ENCODE data around the gene TNRC18.
"Not testable (repeated sequence)": the region's sequence is repeated elsewhere in the genome, so short reads cannot be mapped to it uniquely, and the experiment has no call there.

TNRC18 gene

GRCh38 chr7:5345671-5346070 lies 78.0 kb downstream of the TNRC18 start:
- DNase-seq, result no peak

- no peak for DNase-seq
Observed at GRCh38 chr7:5345171-5345570, 78.5 kb downstream of the TNRC18 start.

DNA sequence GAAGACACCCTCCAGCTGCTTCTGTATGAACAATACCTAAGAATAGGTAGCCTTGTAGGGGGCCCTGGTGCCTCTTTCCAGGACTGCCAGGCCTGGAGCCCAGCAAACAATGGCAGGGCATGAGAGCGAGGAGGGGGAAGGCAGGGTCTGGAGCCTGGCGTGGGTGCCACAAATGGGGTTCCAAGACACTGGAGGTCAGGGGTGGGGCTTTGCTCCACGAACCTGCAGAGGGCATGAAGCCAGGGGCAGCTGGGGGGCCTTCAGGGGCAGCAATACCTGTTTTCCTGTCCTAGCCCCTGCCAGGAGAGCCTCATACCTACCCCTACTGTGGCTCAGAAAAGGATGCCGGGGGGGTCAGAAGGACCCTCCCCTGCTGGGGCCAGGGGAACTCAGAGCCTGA lies 79.3 kb downstream of the TNRC18 start:
- no peak for DNase-seq

DNA sequence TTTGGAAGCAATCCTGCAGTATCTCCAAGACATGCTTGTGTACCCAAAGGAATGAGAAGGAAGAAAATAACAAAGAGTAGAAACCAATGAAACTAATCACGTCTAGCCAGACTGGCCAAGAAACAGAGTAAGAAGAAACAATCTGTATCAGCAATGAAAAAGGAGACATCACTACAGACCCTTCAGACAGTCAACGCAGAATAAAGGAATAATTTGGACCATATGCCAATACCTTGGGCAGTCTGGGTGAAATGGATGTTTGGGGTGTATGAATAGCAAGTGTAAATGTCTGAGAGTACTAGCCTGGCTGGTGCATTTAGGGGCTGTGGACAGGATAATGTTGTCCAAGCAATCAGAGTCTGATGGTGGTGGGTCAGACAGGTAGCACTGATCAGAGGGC lies 79.8 kb downstream of the TNRC18 start:
- no peak for DNase-seq

GRCh38 chr7:5342631-5343030 lies 81.0 kb downstream of the TNRC18 start:
- no peak for DNase-seq

DNA sequence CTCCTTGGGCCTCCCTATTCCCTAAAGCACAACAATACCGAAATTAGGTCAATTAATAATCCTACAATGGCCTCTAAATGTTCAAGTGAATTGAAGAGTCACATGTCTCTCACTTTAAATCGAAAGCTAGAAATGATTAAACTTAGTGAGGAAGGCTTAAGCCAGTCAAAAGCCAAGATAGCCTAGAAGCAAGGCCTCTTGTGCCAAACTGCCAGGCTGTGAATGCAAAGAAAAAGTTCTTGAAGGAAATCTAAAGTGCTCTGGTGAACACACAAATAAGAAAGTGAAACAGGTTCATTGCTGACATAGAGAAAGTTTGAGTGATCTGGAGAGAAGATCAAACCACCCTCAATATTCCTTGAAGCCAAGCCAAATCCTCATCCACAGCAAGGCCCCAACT lies 83.7 kb downstream of the TNRC18 start:
- DNase-seq, result no peak

DNA sequence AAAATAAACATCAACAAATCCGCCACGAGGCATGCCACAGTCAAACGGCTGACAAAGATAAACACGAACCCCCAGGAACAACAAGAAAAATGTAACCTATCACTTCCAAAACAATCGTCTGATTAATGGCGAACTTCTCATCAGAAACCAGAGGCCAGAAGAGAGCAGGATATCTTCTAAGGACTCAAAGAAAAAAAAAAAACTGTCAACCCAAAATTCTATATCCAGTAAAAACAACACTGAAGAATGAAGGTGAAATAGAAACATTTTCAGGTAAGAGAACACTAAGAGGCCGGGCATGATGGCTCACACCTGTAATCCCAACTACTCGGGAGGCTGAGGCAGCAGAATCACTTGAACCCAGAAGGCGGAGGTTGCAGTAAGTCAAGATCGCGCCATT lies 86.6 kb downstream of the TNRC18 start:
- DNase-seq, result no peak

DNA sequence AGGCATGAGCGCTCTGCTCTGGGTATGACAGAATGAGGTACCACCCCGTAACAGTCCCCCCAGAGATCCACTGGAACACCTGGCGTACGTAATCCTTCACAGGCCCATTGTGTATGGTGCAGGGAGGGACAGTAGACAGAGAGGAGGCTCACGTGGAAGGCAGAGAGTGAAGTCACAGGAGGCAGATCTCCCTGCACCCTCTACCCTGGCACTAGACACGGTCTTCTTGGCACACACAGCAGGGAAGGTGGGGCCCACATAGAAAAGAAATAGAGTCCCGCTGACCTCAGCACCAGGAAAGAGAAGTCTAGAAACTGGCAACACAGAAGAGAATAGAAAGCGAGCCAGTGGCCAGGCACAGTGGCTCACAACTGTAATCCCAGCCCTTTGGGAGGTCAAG lies 89.0 kb downstream of the TNRC18 start:
- no peak for DNase-seq

- no peak for DNase-seq
Observed at GRCh38 chr7:5333121-5334045, 90.3 kb downstream of the TNRC18 start.

DNA sequence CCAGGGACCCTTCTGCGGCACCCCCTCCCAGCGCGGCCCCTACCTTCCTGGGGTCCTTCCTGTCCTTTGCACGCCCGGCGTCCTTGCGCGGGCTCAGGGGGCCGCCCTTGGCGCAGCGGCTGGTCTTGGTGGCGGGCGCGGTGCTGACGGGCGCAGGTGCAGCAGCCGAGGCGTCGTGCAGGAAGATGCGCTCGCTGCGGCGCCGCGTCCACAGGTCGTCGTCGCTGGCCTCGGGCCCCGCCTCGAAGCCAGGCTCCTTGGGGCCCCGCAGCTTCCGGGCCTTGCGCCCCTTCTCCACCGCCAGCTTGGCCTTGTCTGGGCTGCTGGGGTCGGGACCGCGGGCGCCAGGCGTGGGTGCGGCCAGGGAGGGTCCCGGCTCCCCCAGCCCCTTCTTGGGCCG lies 91.1 kb downstream of the TNRC18 start:
- DNase-seq, result no peak

- no peak for DNase-seq
Observed at GRCh38 chr7:5330288-5330687, 93.3 kb downstream of the TNRC18 start.

- no peak for DNase-seq
Observed at GRCh38 chr7:5324961-5325360, 98.7 kb downstream of the TNRC18 start.

GRCh38 chr7:5323800-5324781 lies 99.5 kb downstream of the TNRC18 start:
- DNase-seq, result not testable (repeated sequence)

DNA sequence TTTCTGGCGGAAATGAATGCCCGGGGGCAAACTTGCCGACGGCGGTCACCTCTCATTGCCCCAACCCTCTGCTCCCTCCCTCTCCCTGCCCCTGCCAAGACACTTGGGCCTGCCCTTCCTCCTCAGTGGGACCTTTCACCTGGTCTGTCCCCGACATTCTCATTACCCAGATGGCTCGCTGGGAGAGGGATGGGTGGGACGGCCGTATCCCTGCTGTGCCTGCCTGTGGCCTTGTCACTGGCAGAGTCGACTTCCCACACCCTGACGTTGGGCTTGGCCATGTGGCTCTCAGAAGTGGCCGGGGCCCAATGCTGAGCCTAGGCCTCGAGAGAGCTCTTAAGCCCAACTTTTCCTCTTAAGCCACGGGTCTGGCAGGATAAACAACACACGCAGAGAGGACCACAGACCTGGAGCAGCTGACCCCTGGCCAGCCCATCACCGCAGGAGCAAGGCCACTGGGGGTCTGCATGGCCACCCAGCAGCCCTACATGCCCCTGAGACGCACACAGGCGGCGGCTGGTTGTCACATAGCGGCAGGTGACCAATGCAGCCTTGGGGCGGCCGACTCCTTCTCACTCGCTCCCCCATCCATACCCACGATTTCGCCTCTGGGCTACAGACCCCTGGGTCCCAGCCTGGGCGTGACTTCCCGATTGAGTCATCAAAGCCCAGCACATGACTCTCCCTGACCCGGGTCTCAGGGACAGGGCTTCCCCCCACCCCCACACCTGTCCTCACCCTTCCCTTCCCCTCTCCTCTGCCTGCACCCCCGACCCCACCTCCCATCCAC lies 100.8 kb downstream of the TNRC18 start:
- DNase-seq, result no peak

DNA sequence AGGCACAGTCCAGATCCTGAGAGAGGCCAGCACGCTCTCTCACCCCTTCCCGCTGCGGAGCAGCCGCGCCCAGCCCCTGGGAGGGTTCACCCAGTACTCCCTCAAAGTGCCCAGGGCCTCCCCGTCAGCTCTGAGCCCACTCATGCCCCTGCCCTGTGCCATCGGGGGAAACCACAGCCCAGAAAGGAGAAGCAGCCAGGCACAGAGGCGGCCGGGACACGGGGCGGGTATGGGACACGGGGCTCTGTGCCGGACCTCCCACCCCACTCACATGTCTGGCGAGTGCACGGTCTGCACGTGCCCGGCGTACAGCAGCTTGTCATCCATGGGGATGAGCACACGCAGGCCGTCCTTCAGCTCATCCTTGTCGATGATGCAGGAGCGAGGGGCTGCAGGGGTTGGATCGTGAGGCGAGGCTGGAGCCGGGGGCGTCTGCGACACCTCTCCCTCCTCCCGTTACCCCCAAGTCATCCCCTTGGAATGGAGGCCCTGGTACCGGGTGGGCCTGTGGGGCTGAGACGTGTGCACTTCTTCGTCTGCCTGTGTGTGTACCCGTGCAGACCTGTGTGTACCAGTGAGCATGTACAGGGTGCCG lies 102.7 kb downstream of the TNRC18 start:
- no peak for DNase-seq

- DNase-seq, result no peak
Observed at GRCh38 chr7:5320391-5320790, 103.2 kb downstream of the TNRC18 start.

GRCh38 chr7:5318613-5319012 lies 105.0 kb downstream of the TNRC18 start:
- DNase-seq, result not testable (repeated sequence)

- DNase-seq, result no peak
Observed at GRCh38 chr7:5315761-5316160, 107.9 kb downstream of the TNRC18 start.

- DNase-seq, result no peak
Observed at GRCh38 chr7:5314864-5315263, 108.8 kb downstream of the TNRC18 start.

DNA sequence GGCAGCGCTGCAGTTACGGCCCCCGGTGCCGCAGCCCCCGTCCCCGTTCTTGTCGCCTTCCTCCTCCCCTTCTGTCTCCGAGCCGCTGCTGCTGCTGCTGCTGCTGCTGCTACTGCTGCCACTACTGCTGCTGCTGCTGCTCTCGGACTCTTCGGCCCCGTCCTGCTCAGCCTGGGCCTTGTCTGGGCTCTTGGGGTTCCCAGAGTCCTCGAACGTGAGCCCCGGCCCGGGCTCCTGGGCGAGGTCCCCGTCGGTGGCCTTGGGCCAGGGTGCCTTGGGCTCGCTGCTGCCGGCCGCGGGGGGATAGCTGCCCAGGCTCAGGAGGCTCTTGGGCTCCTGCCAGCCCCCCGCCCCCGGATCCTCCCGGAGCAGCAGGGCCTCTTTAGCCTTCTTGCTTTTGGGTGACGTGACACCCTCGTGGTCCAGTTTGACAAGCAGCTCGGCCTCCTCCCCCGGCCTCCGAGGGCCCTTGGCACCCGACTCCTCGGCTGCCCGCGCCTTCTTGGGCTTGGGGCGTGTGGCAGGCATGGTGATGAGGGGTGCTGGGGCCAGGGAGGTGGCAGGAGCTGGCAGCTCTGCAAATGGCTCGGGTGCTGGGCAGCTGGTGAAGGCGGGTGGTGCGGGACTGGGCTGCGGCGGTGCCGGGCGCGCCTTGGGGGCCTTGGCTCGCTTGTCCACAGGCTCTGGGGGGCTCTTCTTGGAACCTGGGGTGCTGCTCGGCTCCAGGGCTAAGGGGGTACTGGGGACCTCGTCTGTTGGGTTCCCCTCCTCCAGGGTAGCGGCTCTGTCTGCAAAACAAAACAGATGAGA lies 110.4 kb downstream of the TNRC18 start:
- not testable (repeated sequence) for DNase-seq

GRCh38 chr7:5312276-5313070 lies 111.2 kb downstream of the TNRC18 start:
- DNase-seq, result not testable (repeated sequence)

Data from DMS 273 treated with DMSO at 0.1 percent for 48 hours (cell line).